Suprapubic skin (tissue), 4 donors: ENCODE results near the gene RARB.

Source experiments
- CTCF ChIP-seq, 2 donors: fragments of 200-600 bp in 1 of 2; fragments of 450-650 bp in 1 of 2; sonication (generic) in 1 of 2; IDR thresholded peaks; one replicate each; pipeline ENCODE4 v1.5.1; 2016 to 2019; ENCODE audit warnings: antibody characterized with exemption in 2 of 2, mild to moderate bottlenecking in 1 of 2, moderate library complexity in 1 of 2
- EP300 ChIP-seq: sonication (generic); formaldehyde crosslinking; IDR thresholded peaks from one replicate; pipeline ENCODE4 v1.6.1; 2017; ENCODE audit warnings: antibody characterized with exemption
- POLR2A ChIP-seq, 2 donors: fragments of 450-650 bp; IDR thresholded peaks; one replicate each; pipeline ENCODE4 v1.6.1; 2017; ENCODE audit warnings: antibody characterized with exemption in 2 of 2, mild to moderate bottlenecking in 2 of 2, moderate library complexity in 2 of 2
- POLR2AphosphoS5 ChIP-seq, 3 donors: sonication (generic); formaldehyde crosslinking; IDR thresholded peaks; one replicate each; pipeline ENCODE4 v1.6.1; 2017; ENCODE audit warnings: antibody characterized with exemption in 3 of 3

GRCh38 chr3:25563601-25564000, 135.5 kb downstream of the RARB start:
- no peak for TF ChIP-seq CTCF (IDR thresholded peaks at IDR 0.05)
- TF ChIP-seq POLR2A (IDR thresholded peaks at IDR 0.05), result no peak
- TF ChIP-seq POLR2AphosphoS5 (IDR thresholded peaks at IDR 0.05), result no peak
- TF ChIP-seq EP300, result no peak
